ENCODE data around the gene KCND3.

GRCh38 chr1:111745675-111746613, 243.5 kb downstream of the KCND3 start:
- TF ChIP-seq CTCF (IDR thresholded peaks at IDR 0.05) (no peak), POLR2A (IDR thresholded peaks at IDR 0.05) (no peak)
